ENCODE measurements around the gene ANKRD50.

DNA sequence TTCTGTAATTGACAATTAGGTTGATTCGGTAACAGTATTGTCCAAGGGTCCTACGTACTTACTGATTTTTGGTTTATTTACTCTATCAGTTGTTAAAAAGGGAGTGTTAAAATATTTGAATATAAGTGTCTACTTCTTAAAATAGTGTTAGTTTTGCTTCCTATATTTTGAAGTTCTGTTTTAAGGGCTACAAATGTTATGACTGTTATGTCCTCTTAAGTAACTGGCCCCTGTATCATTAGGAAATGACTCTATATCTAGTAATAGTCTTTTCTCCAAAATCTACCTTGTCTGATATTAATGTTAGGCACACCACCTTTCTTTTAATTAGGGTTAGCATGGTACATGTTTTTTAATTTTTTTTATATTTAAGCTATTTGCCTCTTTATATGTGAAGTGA is 30.1 kb downstream of the ANKRD50 start:
- TF ChIP-seq ZNF350 (CRISPR knock-in tag; IDR thresholded peaks at IDR 0.05; ENCODE audit: borderline replicate concordance, low read depth) = no peak
- TF ChIP-seq CTCF (CRISPR knock-in tag; IDR thresholded peaks at IDR 0.05) = no peak
- no peak for TF ChIP-seq EZH2 (conservative IDR thresholded peaks at IDR 0.05; ENCODE audit: low read depth, low read length)
- no peak for TF ChIP-seq SP1 (IDR thresholded peaks at IDR 0.05)
- TF ChIP-seq SP1 (CRISPR knock-in tag; IDR thresholded peaks at IDR 0.05) = no peak
- TF ChIP-seq BHLHE40 (IDR thresholded peaks at IDR 0.05; ENCODE audit: low read length) = no peak
- no peak for TF ChIP-seq PBX3 (CRISPR knock-in tag; IDR thresholded peaks at IDR 0.05; ENCODE audit: borderline replicate concordance)
- no peak for TF ChIP-seq ZNF383 (CRISPR knock-in tag; IDR thresholded peaks at IDR 0.05; ENCODE audit: borderline replicate concordance)
- TF ChIP-seq, protein P1, sequence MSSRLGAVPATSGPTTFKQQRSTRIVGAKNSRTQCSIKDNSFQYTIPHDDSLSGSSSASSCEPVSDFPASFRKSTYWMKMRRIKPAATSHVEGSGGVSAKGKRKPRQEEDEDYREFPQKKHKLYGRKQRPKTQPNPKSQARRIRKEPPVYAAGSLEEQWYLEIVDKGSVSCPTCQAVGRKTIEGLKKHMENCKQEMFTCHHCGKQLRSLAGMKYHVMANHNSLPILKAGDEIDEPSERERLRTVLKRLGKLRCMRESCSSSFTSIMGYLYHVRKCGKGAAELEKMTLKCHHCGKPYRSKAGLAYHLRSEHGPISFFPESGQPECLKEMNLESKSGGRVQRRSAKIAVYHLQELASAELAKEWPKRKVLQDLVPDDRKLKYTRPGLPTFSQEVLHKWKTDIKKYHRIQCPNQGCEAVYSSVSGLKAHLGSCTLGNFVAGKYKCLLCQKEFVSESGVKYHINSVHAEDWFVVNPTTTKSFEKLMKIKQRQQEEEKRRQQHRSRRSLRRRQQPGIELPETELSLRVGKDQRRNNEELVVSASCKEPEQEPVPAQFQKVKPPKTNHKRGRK (CRISPR knock-in tag; IDR thresholded peaks at IDR 0.05) = no peak
- TF ChIP-seq, protein P2, sequence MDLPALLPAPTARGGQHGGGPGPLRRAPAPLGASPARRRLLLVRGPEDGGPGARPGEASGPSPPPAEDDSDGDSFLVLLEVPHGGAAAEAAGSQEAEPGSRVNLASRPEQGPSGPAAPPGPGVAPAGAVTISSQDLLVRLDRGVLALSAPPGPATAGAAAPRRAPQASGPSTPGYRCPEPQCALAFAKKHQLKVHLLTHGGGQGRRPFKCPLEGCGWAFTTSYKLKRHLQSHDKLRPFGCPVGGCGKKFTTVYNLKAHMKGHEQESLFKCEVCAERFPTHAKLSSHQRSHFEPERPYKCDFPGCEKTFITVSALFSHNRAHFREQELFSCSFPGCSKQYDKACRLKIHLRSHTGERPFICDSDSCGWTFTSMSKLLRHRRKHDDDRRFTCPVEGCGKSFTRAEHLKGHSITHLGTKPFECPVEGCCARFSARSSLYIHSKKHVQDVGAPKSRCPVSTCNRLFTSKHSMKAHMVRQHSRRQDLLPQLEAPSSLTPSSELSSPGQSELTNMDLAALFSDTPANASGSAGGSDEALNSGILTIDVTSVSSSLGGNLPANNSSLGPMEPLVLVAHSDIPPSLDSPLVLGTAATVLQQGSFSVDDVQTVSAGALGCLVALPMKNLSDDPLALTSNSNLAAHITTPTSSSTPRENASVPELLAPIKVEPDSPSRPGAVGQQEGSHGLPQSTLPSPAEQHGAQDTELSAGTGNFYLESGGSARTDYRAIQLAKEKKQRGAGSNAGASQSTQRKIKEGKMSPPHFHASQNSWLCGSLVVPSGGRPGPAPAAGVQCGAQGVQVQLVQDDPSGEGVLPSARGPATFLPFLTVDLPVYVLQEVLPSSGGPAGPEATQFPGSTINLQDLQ (CRISPR knock-in tag; IDR thresholded peaks at IDR 0.05) = no peak
